HCT116 (cell line): ENCODE results near the gene CYSRT1.

Experiments used
- CTCF ChIP-seq, 3 experiments: fragments of 200-600 bp in 1 of 3; sonication (generic) in 1 of 3; IDR thresholded peaks in 2 of 3; conservative IDR thresholded peaks in 1 of 3; 2 replicates each; pipeline ENCODE4 v1.5.1; 2012 to 2017; ENCODE audit warnings: low read depth in 2 of 3, low read length in 2 of 3, antibody characterized with exemption in 1 of 3, borderline replicate concordance in 1 of 3, control low read depth in 1 of 3, mild to moderate bottlenecking in 1 of 3, mixed read lengths in 1 of 3, mixed run types in 1 of 3, moderate library complexity in 1 of 3; ENCODE audit not compliant: insufficient read depth in 1 of 3
- EZH2phosphoT487 ChIP-seq: fragments of 200-600 bp; IDR thresholded peaks from 2 replicates; pipeline ENCODE4 v1.6.1; 2018; ENCODE audit warnings: antibody characterized with exemption, borderline replicate concordance
- FOSL1 ChIP-seq: IDR thresholded peaks from 2 replicates; pipeline ENCODE4 v1.6.1; 2012; ENCODE audit warnings: low read depth
- MAX ChIP-seq: IDR thresholded peaks from 2 replicates; pipeline ENCODE4 v1.6.1; 2012
- POLR2A ChIP-seq: IDR thresholded peaks from 2 replicates; pipeline ENCODE4 v1.7.0; 2011; ENCODE audit warnings: borderline replicate concordance; ENCODE audit not compliant: insufficient read depth, insufficient read length; ENCODE audit errors: extremely low read depth
- POLR2AphosphoS5 ChIP-seq: IDR thresholded peaks from 2 replicates; pipeline ENCODE4 v1.6.1; 2011; ENCODE audit warnings: mild to moderate bottlenecking, low read depth, low read length, moderate library complexity
- REST ChIP-seq: IDR thresholded peaks from 2 replicates; pipeline ENCODE4 v1.6.1; 2012; ENCODE audit warnings: low read depth
- SIN3A ChIP-seq: IDR thresholded peaks from 2 replicates; pipeline ENCODE4 v1.6.1; 2012; ENCODE audit warnings: low read depth
- TCF7L2 ChIP-seq: IDR thresholded peaks from 2 replicates; pipeline ENCODE4 v1.7.0; 2011; ENCODE audit warnings: borderline replicate concordance, inconsistent platforms; ENCODE audit not compliant: insufficient read depth, insufficient read length; ENCODE audit errors: extremely low read depth

- TF ChIP-seq TCF7L2 (no peak), CTCF (IDR thresholded peaks at IDR 0.05 in 2 of 3, conservative IDR thresholded peaks at IDR 0.05 in 1 of 3; ENCODE audit: borderline replicate concordance in 1 of 3, insufficient read depth in 1 of 3, low read depth in 2 of 3, low read length in 2 of 3) (no peak), EZH2phosphoT487 (no peak), FOSL1 (no peak), POLR2A (no peak), MAX (no peak), SIN3A (no peak), REST (no peak), POLR2AphosphoS5 (no peak)
These were observed 50.2 kb downstream of the CYSRT1 start for GRCh38 chr9:137275203-137275587.
